Endometrial microvascular endothelial cells (primary cell): Measurements from ENCODE around the gene PSAP. TPM values are rescaled to one million over a fixed set of nuclear protein-coding genes. Genes with fewer than 3 reads are reported as not detected.
"Not testable (repeated sequence)": the region's sequence is repeated elsewhere in the genome, so short reads cannot be mapped to it uniquely, and the experiment has no call there.

Experiments
- in situ Hi-C: cut with HindIII; loops from 2 replicates; pipeline ENCODE4 v1.10.0; 2017; ENCODE audit warnings: low sequenced_read_pairs, low pct_unique_long_range_greater_than_20kb; ENCODE audit errors: inconsistent ontology term
- total RNA-seq: library from RNA; depleted of rRNA; stranded (reverse); fragments of >200 nt; gene quantifications from one replicate; pipeline ENCODE4 v1.2.3, GENCODE V29; 2015; ENCODE audit errors: inconsistent ontology term

Gene PSAP
- total RNA-seq = 727 TPM

DNA sequence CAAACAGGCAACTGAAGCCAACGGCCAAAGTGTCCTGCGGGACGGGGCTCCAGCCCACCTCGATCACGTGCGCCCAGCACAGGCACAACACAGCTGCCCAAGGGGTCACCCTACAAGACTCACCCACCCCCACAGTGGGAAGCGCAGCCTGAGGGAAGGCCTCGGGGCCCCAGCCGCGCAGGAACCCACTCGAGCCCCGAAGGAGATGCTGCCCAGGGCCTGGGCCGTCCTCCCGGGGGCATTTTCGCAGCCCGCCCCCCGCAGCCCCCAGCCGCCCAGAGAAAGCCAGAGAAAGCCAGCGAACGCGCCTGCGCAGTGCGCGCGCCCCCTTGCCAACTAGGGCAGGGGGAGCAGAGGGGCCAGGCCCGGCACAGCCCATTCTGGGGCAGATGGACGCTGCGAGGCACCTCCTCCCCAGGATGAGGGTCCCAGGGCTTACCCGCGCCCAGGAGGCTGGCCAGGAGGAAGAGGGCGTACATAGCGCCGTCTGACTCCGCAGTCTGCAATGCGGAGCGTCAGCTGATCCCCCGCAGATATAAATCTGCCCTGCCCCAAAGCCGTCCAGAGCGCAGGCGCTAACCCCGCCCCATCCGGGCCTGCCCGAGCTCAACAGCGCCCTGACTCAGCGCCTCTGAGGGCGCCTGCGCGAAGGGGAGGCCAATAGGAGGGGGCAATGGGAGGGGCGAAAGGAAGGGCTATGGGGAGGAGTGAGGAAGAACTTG is at the start of gene PSAP:
PSAP (minus strand) TSS at position 509 of the 722 bp plus-strand sequence; CDS start at position 479, 30 bp downstream.
- in situ Hi-C loops = no loop called here

DNA sequence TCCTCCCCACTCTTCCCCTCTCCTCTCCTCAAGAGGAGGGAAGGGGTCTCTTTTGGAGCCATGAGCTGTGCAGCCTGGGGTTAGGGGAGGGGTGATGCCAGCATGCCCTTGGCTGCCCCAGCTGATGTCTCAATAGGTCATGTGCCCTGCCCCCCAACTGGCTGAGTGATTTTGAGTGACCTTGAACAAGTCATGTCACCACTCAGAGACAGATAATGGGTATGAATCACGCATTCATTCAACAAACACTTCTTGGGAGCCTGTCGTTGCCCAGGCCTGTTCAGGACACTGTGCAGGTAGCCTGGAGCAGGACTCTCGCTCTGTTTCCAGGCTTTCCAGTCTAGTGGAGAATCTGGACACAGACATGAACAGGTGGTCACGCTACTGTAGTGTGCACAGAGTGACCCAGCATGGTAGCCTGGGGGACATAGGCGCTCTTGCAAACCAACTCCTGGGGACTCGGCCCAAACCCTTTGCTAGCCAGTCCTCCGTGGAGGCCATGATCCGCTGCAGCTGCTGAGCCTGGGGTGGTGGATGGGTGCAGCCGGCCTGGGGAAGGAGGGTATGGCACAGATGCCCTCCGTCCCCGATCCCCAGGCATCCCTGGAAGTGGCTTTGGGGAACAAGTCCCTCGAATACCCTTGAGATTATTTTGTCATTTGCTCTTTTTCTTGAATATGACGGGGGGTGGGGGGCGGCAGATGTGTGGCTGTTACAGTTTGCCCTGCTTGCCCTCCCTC is 49.6 kb upstream of the PSAP start:
- in situ Hi-C loops = no loop called here

DNA sequence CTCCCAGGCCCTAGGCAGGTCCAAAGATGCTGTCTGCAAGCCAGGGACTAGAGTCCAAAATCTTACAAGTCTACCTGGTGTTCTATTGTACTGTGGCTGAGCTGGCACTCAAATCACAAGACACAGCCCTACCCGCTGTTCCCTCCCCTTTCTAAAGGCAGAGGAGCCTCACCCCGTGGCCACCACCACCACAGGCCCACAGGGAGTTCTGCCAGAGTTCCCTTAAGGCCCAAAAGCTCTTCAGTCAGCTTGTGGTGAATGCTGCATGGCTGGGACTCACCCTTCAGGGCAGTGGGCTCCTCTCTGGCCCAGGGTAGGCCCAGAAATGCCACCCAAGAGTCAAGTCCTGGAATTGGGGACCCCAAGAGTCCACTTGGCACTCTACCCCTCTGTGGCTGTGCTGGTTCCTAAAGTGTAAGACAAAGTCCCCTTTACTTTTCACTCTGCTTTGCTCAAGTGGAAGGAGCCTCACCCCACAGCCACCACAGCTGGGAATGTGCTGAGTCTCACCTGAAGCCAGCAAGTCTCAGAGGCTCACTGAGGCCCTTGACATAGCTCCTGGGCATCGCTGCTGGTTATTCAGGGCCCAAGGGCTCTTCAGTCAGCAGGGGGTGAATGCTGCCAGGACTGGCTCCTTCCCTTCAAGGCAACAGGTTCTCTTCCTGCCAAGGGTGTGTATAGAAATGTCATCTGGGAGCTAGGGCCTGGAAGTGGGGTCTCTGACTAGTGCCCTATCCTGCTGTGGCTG is 48.8 kb upstream of the PSAP start:
- in situ Hi-C loops = no loop called here

DNA sequence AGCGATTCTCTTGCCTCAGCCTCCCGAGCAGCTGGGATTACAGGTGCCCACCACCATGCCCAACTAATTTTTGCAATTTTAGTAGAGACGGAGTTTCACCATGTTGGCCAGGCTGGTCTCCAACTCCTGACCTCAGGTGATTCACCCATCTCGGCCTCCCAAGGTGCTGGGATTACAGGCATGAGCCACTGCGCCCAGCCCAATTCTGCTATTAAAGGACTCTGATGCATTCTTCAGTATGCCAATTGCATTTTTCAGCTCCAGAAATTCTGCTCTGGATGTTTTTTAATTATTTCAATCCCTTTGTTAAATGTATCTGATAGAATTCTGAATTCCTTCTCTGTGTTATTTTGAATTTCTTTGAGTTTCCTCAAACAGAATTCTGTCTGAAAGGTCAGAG is 47.3 kb upstream of the PSAP start:
- in situ Hi-C loops = not testable (repeated sequence)

DNA sequence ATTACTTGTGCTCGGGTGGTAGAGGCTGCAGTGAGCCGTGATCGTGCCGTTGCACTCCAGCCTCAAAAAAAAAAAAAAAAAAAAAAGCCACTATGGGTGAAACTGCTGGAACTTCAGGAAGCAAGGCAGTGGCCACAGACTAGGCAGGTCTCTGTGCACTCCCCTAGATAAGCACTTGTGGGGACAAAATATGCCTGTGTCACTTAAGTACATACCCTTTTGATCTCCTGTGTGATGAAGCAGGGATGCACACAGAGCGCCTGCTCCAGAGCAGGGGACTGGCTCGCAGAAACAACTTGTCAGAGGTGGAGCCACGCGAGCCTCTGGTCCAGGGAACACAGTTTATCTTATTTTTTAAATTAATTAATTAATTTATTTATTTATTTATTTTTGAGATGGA is 42.9 kb upstream of the PSAP start:
- in situ Hi-C loops = no loop called here

DNA sequence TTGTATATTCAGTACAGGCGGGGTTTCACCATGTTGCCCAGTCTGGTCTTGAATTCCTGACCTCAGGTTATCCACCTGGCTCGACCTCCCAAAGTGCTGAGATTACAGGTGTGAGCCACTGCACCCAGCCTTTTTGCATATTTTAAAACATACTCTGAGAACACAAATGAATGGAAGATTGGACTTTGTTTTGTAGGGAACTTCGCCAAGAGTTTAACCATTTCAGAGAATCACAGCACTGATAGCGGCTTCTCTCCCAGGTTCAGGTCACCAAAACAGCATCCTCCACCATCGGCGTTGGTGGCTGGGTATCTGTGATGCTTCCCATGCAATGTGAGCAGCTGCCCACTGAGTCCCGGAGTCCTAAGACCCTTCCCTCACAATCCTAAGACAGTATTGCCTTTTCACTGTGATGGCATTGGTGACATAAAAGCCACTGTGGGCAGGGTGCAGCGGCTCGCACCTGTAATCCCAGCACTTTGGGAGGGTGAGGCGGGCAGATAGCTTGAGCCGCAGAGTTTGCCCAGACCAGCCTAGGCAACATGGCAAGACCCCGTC is 42.3 kb upstream of the PSAP start:
- in situ Hi-C loops = no loop called here

DNA sequence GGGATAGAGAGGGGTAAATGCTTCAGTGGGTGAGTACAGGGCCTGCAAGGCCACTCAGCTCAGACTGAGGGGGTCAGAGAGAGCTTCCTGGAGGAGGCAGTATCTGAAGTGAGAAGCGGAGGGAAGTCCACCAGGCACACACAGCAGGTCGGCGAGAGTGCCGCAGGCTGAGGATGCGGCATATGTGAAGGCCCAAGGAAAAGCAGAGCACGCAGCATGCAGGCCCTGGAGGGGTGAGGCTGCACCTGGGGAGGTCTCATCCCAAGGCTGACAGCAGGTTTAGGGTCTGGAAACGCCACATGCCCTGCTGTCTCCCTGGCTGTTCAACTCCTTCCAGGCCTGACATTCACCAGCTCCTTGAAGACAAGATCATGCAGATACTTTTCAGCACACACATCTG is 40.4 kb upstream of the PSAP start:
- in situ Hi-C loops = no loop called here

DNA sequence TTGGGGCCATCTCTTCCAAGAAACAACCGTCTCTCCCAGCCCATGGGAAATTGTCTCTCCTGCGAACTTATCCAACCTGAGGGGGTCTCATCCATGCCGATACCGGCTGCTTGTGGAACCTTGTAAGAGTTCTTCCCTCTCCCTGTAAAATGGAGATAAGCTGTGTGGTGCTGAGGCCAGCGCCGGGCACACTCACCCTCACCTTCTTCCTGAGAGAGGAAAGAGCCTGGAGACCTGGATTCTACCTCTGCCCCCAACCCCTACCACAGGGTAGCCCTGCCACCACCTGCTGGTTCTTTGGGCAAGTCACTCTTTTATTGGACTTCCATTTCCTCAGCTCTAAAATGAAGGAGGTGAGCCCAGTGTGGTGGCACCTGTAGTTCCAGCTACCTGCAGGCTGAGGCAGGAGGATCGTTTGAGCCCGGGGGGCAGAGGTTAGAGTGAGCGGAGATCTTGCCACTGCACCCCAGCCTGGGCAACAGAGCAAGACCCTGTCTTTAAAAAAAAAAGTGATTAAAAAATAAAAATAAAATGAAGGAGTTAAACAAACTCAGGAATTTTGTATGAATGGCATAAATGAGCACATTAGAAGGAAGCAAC is 38.4 kb upstream of the PSAP start:
- in situ Hi-C loops = no loop called here

DNA sequence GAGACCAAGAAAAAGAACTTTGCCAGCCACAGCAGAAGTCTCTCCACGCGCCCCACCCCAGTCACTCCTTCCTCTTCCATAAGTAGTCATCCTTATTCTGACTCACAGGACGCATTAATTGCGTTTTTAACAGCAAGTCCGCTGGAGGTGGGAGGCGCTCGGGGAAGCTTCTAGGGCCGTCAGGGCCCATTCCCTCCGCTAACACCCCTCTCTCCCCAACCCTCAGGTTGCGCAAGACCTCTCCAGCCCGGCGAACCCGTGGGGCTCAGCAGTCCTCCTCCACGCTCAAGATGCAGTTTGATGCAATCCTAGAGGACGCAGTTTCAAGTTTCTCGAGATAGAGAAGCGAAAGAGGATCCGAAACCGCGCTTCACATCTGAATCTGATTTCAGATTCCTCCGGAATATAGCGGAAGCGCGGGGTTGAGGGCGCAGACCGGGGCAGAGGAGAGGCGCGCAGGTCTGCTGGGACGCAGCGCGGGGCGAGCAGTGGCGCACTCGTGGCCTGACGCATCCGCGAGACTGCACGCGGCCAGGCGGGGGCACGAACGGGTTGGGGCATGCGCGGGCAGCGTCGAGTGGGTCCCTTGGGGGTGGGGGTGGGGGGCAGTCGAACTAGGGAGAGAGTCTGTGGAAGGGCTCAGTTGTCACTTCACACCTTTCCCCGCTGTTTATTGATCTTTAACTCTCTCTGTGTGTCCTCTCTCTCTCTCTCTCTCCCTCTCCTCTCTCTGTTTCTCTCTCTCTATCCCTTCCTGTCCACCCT is 37.8 kb upstream of the PSAP start:
- in situ Hi-C loops = no loop called here

DNA sequence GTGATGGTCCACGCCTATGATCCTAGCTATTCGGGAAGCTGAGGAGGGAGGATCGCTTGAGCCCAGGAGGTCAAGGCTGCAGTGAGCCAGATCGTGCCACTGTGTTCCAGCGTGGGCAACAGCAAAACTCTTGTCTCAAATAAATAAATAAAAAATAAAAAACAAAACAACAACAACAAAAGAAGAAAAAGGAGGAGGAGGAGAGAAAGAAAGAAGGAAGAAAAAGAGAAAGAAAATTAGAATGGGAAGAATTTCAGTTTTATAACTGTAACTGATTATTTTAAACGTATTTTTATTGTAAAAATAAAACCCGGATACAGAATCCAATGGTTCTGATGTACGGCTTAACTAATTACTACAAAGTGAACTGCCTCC is 37.2 kb upstream of the PSAP start:
- in situ Hi-C loops = no loop called here

DNA sequence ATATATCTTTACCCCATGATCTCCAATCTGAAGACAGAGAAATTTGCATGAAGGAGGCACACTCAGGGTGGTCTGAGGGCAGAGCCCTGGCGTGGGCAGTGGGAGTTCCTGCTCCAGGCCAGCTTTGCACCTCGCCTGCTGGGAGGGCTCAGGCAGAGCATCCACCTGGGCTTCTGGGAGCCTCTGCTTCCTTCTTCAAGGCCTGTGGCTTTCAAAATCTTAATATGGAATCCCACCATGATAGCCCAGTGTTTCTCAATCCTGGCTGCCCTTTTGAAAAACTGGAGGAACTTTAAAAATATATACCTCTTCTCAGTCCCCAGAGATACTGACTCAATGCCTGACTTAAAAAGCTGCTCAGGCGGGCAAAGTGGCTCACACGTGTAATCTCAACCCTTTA is 36.7 kb upstream of the PSAP start:
- in situ Hi-C loops = no loop called here

DNA sequence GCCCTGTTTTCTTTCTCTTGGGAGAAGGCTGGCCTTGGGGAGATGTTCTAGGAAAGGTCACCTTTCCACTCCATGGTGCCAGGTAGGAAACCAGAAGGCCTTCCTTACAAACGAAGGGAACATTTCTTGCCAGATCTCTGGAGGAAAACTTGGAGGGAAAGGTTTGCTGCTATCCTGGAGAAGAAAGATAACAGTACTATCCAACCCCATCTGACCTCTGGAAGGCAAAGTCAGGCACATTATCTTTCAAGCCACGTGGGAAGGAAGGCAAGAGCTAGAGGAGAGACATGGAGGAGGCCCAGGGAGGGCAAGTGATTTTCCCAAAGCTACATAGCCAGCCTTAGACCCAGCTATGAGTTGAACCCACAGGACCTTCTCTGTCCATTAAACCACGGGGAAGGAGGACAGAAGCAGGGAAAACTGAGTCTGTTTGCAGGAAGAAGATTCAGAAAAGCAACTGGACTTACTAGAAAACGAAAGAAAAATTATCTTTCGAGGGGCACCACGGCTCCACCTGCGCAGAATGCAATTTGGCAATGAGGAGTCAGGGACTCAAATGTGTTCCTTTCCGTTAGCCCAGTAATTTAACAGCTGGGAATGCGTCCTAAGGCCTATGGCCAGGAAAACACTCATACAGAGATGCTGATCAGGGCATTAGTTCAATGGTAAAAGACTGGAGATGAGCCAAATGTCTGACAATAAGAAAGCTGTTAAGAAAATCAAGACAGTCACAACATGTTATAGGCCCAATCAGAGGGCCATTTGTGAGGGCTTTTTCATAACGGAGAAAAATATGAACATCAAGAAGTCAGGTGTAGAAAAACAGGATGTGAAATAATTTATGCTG is 32.0 kb upstream of the PSAP start:
- in situ Hi-C loops = no loop called here

DNA sequence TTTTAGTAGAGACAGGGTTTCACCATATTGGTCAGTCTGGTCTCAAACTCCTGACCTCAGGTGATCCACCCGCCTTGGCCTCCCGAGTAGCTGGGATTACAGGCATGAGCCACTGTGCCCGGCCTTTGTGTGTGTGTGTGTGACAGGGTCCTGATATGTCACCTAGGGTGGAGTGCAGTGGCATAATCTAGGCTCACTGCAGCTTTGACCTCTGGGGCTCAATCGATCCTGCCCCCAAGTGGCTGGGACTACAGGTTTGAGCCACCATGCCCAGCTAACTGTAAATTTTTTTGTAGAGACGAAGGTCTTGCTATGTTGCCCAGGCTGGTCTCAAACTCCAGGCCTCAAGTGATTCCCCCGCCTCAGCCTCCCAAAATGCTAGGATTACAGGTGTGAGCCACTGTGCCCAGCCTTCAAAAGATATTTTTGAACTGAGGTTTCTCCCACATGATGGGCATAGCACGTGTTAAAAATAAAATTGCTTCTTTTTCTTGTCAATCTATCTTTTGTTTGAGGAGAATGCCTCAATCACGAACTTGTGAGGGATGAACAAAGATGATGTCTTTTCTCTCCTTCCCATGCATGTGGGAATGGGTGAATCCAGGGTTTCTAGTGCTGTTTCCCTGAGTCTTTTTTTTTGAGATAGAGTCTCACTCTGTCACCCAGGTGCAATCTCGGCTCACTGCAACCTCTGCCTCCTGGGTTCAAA is 30.8 kb upstream of the PSAP start:
- in situ Hi-C loops = no loop called here

DNA sequence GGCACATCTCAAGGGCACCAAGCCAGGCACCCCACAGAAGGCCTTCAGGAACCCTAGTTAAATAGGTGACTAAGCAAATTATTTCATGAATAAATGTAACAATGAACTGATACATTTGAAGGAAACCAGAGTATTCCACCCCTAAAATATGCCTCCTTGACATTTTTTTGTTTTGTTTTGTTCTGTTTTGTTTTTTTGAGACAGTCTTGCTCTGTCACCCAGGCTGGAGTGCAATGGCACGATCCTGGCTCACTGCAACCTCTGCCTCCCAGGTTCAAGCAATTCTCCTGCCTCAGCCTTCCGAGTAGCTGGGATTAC is 30.2 kb upstream of the PSAP start:
- in situ Hi-C loops = not testable (repeated sequence)

DNA sequence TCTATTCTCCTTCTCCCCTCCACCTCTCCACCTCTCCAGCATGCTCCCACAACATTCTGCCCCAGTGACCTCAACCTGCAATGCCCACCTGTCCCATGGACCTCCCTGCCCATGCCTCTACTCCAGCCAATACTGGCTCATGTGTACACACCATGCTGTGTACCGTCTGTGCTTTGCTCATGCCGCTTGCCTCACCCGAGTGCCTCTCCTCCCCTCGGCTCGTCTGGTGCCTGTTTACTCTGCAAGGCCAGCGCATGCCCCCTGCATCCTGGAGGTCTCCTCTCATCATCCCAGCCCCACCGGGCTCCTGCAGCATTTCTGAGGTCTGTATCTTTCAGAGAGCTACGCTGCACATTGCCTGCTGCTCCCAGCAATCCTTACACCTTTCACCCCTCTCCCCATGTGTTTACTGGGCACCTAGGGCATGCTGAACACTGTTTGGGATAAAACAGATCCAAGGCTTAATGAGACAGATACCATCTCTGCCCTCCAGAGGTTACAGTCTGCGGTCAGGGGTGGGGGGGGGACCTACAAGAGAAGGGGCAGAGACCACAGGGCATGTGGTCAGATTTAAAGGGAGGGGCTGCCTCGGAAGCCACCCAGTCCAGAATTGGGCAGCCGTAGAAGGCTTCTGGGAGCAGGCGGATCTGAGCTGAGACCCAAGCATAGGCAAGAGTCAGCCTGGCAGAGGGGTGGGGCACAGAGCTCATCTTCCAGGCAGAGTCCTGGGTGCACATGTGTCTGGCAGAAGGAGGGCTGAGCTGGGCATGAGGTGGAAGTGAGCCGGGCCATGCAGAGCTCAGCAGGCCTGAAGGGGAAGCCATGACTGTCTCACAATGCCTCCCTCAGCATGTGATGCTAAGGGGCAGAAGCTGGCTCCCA is 29.6 kb upstream of the PSAP start:
- in situ Hi-C loops = no loop called here

DNA sequence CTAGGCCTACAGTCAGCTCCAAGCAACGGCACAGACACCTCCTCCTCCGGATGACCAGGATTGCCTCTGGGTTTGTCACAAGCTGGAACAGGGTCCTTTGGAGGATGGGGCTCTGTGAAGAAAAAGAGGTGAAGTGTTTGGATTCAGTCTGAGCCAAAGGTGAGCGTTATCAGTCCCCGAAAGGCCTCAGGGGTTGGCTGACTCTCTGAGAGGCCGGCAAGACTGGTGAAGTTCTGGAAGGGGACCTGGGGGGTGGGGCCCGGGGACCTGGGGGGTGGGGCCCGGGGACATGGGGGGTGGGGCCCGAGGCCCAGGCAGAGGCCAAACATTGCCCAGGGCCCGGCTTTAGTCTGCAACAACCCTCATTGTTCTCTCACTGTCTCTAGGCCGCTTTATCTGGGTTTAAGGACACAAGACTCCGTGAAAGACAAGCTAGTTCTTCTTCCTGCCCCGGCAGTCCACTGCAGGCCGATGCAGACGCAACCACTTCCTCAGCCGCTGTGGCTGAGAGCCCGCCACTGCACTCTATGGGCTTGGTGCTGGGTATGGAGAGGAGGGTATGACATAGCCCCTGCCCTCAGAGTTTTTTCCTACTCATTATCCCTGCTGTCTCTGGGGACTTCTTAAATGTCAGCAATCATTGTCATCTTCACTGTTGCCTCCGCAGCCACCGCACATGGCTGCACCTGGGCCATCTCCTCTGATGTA is 27.4 kb upstream of the PSAP start:
- in situ Hi-C loops = no loop called here
